ENCODE data around the gene ALPG.

ALPG gene

DNA sequence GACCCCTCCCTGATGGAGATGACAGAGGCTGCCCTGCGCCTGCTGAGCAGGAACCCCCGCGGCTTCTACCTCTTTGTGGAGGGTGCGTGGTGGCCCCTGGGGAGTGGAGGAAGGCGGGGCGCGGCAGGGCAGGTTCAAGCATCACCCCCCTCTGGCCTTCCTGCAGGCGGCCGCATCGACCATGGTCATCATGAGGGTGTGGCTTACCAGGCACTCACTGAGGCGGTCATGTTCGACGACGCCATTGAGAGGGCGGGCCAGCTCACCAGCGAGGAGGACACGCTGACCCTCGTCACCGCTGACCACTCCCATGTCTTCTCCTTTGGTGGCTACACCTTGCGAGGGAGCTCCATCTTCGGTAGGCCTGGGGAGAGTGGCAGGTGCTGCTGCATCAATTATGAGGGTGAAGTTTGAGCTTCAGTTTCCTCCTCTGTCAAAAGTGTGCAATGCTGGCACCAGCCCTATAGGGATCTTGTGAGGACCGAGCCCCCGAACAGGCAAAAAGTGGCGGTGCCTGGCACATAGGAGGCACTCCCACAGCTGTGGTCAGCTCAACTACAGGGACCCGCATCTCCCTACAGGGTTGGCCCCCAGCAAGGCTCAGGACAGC lies 51.5 kb downstream of the ALPG start:
- no peak for DNase-seq (ENCODE audit: low read depth in 2 of 2)

DNA sequence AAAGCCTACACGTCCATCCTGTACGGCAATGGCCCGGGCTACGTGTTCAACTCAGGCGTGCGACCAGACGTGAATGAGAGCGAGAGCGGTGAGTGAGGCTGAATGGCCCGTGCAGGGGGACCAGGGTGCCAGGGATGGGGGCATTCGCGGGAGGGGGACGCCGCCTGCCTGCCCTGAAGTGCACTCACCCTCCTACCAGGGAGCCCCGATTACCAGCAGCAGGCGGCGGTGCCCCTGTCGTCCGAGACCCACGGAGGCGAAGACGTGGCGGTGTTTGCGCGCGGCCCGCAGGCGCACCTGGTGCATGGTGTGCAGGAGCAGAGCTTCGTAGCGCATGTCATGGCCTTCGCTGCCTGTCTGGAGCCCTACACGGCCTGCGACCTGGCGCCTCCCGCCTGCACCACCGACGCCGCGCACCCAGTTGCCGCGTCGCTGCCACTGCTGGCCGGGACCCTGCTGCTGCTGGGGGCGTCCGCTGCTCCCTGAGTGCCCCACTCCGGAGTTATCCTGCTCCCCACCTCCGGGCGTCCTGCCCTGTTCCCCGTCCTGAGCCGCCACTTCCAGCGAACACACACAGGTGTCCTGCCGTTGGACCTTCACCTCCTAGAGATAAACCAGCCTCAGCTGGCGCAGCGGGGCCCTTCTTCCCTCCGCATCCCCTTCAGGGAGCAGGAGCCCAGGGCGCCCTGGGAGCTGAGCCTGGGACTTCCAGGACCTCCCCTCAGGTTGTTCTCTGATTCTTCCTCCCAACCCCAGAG lies 52.2 kb downstream of the ALPG start:
- no peak for DNase-seq (ENCODE audit: low read depth in 2 of 2)

DNA sequence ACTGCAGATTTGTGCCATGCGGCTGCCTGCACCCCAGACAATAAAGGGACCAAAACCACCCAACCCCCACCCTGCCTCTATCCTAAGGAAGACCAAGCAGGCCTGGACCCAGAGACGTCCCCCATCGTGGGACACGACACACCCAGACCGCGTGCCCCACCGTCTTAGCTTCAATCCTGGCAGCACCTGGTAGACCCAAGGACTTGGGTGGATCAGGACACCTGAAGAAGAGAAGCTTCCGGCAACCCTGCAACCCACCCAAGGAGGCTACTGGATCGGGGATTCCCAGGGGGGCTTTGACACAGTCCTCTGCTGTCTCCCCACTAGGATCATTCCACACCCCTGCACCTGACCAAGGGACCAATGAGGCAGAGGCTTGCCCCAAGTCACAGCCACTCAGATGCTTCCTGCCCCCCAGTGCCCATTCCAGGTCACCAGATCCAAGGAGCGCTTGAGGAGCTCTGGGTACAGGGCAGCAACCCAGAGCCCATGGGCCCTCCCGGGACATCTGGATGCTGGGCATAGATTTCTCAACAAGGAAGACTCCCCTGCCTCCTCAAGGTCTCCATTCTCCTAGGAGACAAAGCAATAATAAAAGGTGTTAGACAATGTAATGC lies 52.9 kb downstream of the ALPG start:
- no peak for DNase-seq (ENCODE audit: low read depth in 2 of 2)

DNA sequence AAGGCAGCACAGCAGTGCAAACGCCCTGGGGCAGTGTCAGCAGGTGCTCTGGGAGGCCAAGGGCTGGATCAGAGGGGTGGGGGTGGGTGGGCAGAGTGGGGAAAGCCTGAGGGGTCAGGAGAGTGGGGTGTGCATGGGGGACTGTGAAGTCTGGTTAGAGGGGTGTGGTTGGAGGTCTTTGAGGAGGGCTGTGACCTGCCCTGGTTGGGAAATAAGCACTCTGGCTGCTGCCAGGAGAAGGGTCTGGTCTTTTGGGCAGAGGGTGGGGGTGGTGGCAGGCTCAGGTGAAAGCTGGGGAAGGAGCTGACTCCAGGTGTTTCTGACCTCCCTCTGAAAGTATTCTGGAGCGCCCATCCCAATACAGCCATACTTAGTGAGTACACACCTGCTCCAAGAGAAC lies 53.5 kb downstream of the ALPG start:
- no peak for DNase-seq (ENCODE audit: low read depth in 2 of 2)

Measured in stimulated activated CD4-positive, alpha-beta T cell treated with anti-CD3 and anti-CD28 coated beads, Interleukin-15, amount 100 ng/mL, for 48 hours (primary cell).